ENCODE measurements around the gene EVX2.

Gene EVX2

GRCh38 chr2:176085120-176085788, 1.5 kb upstream of the EVX2 start:
- TF ChIP-seq HOXA7 (CRISPR knock-in tag; IDR thresholded peaks at IDR 0.05; ENCODE audit: borderline replicate concordance) (no peak), ZNF830 (tag by site-specific recombination; IDR thresholded peaks at IDR 0.05; ENCODE audit: low read depth) (no peak), ELK4 (IDR thresholded peaks at IDR 0.05; ENCODE audit: borderline replicate concordance, low read depth, low read length) (no peak), PRDM2 (tag by site-specific recombination; IDR thresholded peaks at IDR 0.05; ENCODE audit: borderline replicate concordance) (no peak), ZNF426 (tag by site-specific recombination; IDR thresholded peaks at IDR 0.05) (no peak), SALL2 (tag by site-specific recombination; IDR thresholded peaks at IDR 0.05; ENCODE audit: borderline replicate concordance) (no peak), RBAK (tag by site-specific recombination; IDR thresholded peaks at IDR 0.05) (no peak), ZNF692 (tag by site-specific recombination; IDR thresholded peaks at IDR 0.05) (no peak), ZNF670 (tag by site-specific recombination; IDR thresholded peaks at IDR 0.05; ENCODE audit: low read depth) (no peak), SP3 (tag by site-specific recombination; IDR thresholded peaks at IDR 0.05) (no peak), ZNF341 (tag by site-specific recombination; IDR thresholded peaks at IDR 0.05; ENCODE audit: low read depth) (no peak), ZNF76 (tag by site-specific recombination; IDR thresholded peaks at IDR 0.05; ENCODE audit: borderline replicate concordance, low read depth) (no peak)
- H3K36me3 ChIP-seq (ENCODE audit: control insufficient read depth in 2 of 2, insufficient read depth in 1 of 2, low read length in 2 of 2) = no peaks in the 10 kb centered on the region
- H3K9me3 ChIP-seq (ENCODE audit: control insufficient read depth, insufficient read depth, low read depth, low read length) = no peaks in the 10 kb centered on the region
- no peaks in the 10 kb centered on the region for H3K4me1 ChIP-seq (ENCODE audit: control insufficient read depth, insufficient read depth, low read length)
- ChIA-PET CTCF (interaction anchor here (0.5 to 5.6 kb wide), 24 partner anchors 12 to 935 kb away, joined by 3 to 33 read pairs (median 4); no protein-coding TSS in a partner anchor), POLR2A (interaction anchor here (0.8 kb wide), 1 partner anchor 84 kb away, joined by 3 read pairs; the partner anchor contains the start of gene LNPK)
- H3K4me3 ChIP-seq (ENCODE audit: low read depth, low read length) = no peak overlapping the region
- no peak overlapping the region; the same call in 1 of the 2 replicates for H3K27ac ChIP-seq (ENCODE audit: extremely low read depth, low read depth, low read length)

- H3K36me3 ChIP-seq (ENCODE audit: control insufficient read depth in 2 of 2, insufficient read depth in 1 of 2, low read length in 2 of 2) = no peaks in the 10 kb centered on the region
- H3K27ac ChIP-seq (ENCODE audit: extremely low read depth, low read depth, low read length) = no peak overlapping the region
- CTCF ChIA-PET = interaction anchor here (0.7 to 5.6 kb wide), 6 partner anchors 12 to 833 kb away, joined by 3 to 33 read pairs (median 7); no protein-coding TSS in a partner anchor
- H3K4me3 ChIP-seq (ENCODE audit: low read depth, low read length) = no peak overlapping the region
- TF ChIP-seq ZNF302 (tag by site-specific recombination; IDR thresholded peaks at IDR 0.05; ENCODE audit: low read depth) (no peak), ZBTB7A (tag by site-specific recombination; IDR thresholded peaks at IDR 0.05; ENCODE audit: low read depth) (no peak), ZFP41 (tag by site-specific recombination; IDR thresholded peaks at IDR 0.05; ENCODE audit: borderline replicate concordance) (no peak), ZNF660 (tag by site-specific recombination; IDR thresholded peaks at IDR 0.05) (no peak), SP3 (tag by site-specific recombination; IDR thresholded peaks at IDR 0.05) (no peak), ZNF596 (tag by site-specific recombination; IDR thresholded peaks at IDR 0.05) (peak; percentile 85)
- H3K4me1 ChIP-seq (ENCODE audit: control insufficient read depth, insufficient read depth, low read length) = no peaks in the 10 kb centered on the region
- no peaks in the 10 kb centered on the region for H3K9me3 ChIP-seq (ENCODE audit: control insufficient read depth, insufficient read depth, low read depth, low read length)
- POLR2A ChIA-PET = no interaction called here
Measured at GRCh38 chr2:176084611-176085119, 903 bp upstream of the EVX2 start.
